Stimulated activated CD8-positive, alpha-beta memory T cell treated with anti-CD3 and anti-CD28 coated beads, Interleukin-7, amount 100 ng/mL, for 1 hour (primary cell): ENCODE data around the gene TMEM161A.

Experiments
- DNase-seq, 2 donors: peaks; one replicate each; pipeline ENCODE4 v3.0.0-alpha.2; 2020; ENCODE audit warnings: low read depth in 2 of 2

TMEM161A gene

DNA sequence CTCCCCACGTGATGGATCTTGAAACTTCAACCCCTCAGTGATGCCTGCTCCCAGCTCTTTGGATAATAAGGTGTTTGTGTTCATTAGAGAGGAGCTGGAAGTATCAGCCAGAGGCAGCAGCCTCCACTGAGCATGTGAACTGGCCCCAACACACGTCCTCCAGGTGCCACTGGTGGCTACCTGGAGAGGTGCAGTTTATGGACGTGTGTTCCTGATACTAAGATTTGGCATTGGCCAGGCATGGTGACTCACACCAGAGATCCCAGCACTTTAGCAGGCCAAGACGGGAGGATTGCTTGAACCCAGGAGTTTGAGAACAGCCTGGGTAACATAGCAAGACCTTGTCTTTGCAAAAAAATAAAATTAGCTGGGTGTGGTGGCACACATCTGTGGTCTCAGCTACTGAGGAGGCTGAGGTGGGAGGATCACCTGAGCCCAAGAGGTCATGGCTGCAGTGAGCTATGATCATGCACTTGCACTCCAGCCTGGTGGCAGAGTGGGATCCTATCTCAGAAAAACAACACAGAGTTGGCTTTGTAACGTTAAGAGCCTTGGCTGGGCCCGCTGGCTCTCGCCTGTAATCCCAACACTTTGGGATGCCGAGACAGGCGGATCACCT lies 40.1 kb downstream of the TMEM161A start:
- no peak for DNase-seq

DNA sequence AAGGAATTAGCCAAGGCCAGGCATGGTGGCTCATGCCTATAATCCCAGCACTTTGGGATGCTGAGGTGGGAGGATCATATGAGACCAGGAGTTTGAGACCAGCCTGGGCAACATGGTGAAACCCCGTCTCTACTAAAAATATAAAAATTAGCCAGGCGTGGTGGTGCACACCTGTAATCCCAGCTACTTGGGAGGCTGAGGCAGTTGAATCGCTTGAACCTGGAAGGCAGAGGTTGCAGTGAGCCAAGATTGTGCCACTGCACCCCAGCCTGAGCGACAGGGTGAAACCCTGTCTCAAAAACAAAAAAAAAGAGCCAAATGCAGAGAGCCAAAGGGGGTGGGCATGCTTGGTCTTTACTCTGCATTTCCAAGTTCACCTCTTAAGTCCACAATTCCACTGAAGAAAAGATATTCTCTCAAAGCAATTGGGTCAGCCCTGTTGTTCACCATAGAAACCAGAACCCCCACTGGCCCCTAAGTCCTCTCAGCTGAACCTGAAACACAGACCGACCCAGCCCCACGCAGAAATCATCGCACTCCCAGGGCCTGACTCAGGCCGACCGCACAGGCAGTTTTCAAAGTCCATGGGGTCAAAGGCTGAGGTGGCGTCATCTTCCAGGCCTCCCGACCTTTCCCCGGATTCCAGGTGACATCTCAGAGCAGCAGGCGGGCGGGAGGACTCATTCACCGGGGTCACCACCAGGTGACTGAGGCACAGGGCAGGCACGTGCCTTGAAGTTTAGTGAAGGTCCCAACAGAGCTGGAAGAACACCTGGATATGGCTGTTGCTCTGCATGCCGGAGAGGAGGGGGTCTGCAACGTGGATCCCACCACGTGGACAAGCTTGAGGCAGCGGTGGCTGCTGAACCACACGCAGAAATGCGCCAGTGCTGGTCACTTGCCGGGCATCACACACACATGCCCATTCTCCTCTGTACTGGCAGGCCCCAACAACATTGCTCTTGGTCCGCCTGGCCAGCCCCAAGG lies 41.3 kb downstream of the TMEM161A start:
- DNase-seq, result no peak

DNA sequence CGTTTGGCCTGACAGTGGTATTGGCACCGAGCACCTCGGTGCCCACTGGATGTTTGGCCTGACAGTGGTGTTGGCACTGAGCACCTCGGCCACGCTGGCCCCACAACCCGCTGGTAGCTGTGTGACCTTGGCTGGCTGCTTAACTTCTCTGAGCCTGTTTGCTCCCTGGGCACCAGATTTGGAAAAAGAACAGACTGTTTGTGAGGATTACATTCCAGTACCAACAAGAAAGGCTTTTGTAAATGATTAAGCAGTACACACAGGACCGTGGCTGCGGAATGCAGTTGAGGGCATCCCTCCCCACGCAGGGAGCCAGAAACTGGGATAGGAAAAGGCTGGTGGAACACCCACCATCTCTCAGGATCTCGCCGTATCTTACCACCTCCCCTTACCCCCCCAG lies 42.6 kb downstream of the TMEM161A start:
- no peak for DNase-seq

DNA sequence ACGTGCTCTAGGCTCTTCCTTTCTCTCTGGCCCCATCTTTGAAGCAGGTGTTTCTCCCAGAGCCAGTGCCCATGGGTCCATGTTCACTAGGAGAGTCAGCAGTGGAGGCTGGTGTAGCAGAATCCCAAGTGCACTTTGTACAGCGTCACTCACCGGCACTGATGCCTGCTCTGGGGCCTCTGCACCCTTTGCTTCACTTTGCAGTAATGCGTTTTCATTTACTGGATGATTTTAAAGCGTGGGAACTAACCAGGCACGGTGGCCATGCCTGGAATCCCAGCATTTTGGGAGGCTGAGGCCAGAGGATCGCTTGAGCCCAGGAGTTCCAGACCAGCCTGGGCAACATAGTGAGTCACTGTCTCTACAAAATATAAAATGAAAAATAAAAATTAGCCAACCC lies 43.8 kb downstream of the TMEM161A start:
- no peak for DNase-seq

DNA sequence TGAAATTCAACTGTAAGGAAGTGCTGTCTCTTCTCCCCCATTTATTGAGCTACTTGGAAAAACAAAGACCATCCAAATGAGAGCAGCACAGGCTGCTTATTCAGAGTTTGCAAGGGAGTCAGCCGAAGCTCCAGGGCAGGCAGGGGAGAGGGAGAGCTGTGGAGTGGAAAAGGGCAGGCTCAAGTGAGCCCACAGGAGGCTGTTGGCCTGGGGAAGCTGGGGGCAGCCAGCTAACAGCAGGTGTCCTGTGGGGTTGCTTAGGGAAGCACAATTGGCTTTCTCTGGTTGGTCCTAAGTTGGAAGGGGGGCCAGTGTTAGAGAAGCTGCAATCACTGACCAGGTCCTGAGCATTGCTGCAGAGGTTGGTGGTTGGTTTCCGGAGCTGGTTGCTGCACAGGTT lies 50.6 kb downstream of the TMEM161A start:
- no peak for DNase-seq

DNA sequence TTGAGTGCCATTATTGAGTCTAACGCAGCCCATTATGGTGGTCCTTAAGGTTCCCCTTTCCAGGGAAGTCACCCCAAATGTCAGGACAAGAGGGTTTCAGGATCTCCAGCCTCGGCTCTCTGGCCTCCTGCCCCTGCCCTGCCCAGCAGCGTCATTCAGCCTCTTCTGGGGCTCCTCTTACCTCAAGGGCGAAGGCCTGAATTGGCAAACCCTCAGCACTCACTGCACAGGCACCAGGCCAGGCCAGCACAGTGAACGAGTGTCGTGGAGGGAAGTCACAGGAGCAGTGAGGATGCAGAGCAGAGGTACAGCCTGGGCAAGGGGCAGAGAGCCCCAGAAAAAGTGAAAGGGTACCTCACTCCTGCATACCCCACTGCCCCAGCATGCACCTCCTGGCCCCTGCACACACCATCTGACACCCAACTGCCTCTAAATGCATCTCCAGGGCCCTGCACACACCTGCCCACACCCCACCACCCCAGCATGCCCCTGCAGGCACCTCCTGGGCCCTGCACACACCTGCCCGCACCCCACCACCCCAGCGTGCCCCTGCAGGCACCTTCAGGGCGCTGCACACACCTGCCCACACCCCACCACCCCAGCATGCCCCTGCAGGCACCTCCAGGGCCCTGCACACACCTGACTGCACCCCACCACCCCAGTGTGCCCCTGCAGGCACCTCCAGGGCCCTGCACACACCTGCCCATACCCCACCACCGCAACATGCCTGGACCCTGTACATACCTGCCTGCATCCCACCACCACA lies 54.7 kb downstream of the TMEM161A start:
- DNase-seq, result no peak

DNA sequence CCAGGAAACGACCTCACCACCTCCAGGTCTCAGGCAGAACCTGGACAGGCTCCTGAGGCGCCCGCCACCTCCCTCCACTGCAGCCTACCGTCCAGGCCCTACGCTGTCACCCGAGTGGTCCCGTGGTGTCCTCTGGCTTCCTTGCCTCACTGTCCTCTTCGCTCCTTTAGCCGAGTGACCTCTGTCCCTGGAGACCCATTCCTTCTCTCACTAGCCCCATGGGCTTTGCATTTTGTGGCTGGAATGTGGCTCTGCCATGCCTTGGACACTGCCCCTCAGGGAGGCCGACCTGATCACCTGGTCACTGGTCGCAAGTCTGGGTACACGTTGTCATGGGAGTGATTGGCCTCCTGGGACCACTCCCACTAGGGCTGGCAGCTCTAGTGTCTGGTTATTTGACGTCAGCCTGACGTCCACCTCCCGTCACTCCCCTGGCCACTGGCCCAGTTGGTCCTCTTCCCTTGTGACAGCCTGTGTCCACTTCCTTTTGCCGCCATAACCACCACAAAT lies 56.6 kb downstream of the TMEM161A start:
- DNase-seq, result no peak

DNA sequence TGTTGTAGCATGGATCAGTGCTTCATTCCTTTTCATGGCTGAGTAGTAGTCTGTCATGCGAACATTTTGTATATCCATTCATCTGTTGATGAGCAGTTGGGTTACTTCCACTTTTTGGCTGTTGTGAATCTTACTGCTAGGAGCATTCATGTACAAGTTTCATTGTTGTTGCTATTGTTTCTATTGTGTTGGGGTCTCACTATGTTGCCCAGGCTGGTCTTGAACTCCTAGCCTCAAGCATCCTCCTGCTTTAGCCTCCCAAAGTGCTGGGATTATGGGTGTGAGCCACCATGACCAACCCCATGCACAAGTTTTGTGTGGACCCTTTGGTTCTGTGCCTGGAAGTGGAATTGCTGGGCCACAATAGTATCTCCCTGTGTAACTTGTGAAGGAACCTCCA lies 58.7 kb downstream of the TMEM161A start:
- DNase-seq, result no peak

DNA sequence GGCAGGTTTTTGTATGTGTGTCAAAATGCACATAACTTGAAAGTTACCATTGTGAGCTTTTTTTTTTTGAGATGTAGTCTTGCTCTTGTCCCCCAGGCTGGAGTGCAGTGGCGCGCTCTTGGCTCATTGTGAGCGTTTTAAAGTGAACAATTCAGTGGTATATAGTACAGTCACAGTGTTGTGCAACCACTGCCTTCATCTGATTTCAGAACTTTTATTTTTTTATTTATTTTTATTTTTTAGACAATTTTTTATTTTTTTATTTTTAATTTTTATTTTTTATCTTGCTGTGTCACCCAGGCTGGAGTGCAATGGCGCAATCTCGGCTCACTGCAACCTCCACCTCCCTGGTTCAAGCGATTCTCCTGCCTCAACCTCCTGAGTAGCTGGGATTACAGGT lies 59.5 kb downstream of the TMEM161A start:
- no peak for DNase-seq

DNA sequence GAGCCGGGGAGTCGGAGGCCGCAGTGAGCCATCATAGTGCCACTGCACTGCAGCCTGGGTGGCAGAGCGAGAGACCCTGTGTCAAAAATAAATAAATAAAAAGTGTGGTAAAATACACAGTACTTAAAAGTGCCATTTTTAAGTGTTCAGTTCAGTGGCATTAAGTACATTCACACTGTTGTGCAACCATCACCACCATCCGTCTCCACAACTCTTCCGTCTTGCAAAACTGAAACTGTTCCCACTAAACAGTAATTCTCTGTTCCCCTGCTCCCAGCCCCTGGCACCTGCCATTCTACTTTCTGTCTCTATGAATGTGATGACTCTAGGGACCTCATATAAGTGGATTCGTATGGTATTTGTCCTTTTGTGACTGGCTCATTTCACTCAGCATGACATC lies 61.2 kb downstream of the TMEM161A start:
- no peak for DNase-seq

DNA sequence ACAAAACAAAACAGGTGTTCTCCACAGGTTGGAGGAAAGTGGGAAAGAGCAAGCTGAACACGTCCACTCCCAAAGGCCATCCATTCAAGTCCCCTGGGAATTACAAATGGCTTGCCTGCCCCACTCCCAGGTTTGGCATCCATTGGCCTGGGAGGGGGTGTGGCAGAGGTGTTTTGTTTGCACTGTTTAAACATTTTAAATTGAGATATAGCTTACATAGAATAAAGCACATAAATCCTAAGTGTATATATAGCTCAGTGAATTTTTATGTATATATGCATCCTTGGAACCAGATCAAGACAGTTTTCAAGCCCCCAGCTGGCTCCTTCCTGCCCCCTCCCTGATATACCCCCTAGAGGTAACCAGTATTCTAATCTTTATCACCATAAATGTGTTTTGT lies 61.8 kb downstream of the TMEM161A start:
- no peak for DNase-seq

DNA sequence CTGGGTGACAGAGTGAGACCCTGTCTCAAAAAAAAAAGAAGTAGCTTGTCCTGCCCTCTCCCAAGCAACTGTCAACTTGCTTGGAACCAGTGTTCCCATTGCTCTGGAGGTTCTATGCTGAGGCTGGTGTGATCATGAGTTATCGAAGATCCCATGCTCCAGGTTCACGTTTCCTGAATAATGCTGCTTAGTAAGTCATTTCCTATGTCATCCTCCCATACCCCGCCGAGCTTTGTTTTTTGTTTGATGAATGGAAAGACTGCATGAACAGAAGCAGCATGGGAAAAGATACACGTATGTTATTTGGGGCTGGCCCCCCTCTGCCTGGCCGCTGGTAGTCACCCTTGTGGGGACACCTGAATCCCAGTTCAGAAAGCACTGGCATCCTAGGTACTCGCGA lies 63.2 kb downstream of the TMEM161A start:
- no peak for DNase-seq

DNA sequence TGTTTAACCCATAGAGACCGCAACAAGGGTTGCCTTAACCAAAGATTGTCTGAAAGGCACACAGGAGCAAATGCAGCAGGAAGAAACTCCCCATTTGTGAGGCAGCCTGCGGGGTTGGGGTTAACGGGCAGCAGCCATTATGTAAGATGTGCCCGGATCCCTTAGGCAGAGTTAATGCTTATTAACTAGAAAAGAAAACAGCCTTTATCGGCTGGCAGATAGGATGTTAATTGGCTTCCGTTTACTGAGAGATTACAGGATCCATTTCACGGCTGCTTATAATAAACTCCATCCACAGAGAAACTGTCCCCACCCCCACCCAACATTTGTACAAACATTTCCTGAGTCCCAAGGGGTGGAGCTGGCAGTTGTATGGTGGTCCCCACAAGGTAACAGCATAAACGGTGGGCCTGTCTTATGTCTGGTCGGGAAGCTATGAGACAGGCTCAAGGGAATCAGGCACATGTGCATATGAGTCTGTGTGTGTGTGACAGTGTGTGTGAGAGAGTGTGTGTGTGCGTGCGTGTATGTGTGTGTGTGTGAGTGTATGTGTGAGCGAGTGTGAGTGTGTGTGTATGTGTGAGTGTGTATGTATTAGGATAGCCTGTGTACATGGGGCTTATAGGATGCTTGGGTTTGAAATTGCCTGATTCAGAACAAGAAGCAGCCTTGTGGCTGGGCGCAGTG lies 63.9 kb downstream of the TMEM161A start:
- no peak for DNase-seq

DNA sequence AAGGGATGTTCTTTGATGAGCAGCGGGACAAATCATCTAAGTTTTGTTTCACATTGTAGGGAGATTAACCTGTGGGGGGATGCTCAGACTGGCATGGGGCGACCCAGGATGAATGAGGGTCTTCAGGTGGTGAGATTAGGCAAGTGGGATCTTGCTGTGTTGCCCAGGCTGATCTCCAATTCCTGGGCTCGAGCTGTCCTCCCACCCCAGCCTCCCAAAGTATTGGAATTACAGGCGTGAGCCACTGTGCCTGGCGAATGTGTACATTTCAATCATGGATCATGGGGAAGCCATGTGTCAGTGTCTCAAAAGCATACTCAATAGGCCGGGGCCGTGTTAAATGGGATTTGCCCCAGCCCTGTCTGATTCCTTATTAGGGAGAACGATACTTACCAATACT lies 66.4 kb downstream of the TMEM161A start:
- no peak for DNase-seq
